ENCODE measurements around the gene PPP2R2C. TPM values are rescaled to one million over a fixed set of nuclear protein-coding genes. Genes with fewer than 3 reads are reported as not detected.

Gene PPP2R2C
- polyA plus RNA-seq, 1 donor from 2014 or later: 34.4 TPM

DNA sequence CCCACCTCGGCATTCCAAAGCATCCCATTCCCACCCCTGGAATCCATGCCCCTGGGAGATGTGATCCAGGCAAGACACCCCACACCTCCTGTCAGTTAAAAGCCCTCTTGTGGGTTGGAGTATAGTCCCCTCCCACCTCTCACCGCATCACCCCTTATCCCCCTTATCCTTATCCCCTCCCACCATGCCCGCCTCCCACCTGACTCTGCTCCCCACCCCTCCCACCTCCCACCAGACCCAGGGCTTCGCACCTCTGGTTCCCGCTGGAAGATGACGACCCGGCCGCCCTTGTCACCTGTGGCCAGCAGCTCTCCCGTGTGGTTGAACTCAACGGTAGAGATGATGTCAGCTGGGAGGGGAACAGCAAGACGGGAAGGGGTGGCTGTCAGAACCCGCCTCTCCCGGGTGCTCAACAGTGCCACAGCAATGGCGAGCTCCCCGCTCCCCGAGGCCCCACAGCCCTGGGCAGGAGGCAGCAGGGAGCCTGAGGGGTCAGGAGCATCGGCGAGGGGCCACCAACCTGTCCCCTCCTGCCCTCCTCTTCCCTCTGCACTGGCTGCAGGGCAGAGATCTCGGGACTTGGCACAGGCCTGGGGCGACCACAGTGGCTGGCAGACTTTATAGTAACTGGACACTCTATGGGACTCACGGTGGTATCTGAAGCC, 91.5 kb downstream of the PPP2R2C start:
- H3K9me2 ChIP-seq (ENCODE audit: insufficient read depth, low read length): no peaks in the 10 kb centered on the region
- no peak overlapping the region for H3K9ac ChIP-seq (ENCODE audit: low read length)
- no peaks in the 10 kb centered on the region for H3F3A ChIP-seq (ENCODE audit: insufficient read depth, low read length, poor library complexity, severe bottlenecking)
- no peaks in the 10 kb centered on the region for H4K20me1 ChIP-seq (ENCODE audit: insufficient read depth)
- no peak overlapping the region for H3K27ac ChIP-seq (ENCODE audit: low read length)
- H3K79me2 ChIP-seq (replicated peaks; ENCODE audit: insufficient read depth, low read length): no peaks in the 10 kb centered on the region
- H3K9me3 ChIP-seq (ENCODE audit: low read length): no peaks in the 10 kb centered on the region
- no peak overlapping the region for H3K4me2 ChIP-seq (ENCODE audit: low read length)
- H3K27me3 ChIP-seq (ENCODE audit: insufficient read depth, low read depth, low read length): no peaks in the 10 kb centered on the region
- no peak overlapping the region for H3K4me3 ChIP-seq (ENCODE audit: low read length)
- H3K36me3 ChIP-seq (ENCODE audit: insufficient read depth, low read length): no peaks in the 10 kb centered on the region
- H2AFZ ChIP-seq (ENCODE audit: low read depth, low read length): no peak overlapping the region
- TF ChIP-seq EZH2 (IDR thresholded peaks at IDR 0.05; ENCODE audit: borderline replicate concordance, insufficient read depth, low read length, poor library complexity, severe bottlenecking) (no peak), MXI1 (conservative IDR thresholded peaks at IDR 0.05; ENCODE audit: poor library complexity, severe bottlenecking) (no peak), TAF1 (IDR thresholded peaks at IDR 0.05; ENCODE audit: low read depth) (no peak), RAD21 (conservative IDR thresholded peaks at IDR 0.05) (no peak), EP300 (conservative IDR thresholded peaks at IDR 0.05; ENCODE audit: poor library complexity, severe bottlenecking) (no peak), POLR2AphosphoS5 (IDR thresholded peaks at IDR 0.05) (no peak), CTCF (IDR thresholded peaks at IDR 0.05; ENCODE audit: poor library complexity, severe bottlenecking) (no peak), SMC3 (conservative IDR thresholded peaks at IDR 0.05; ENCODE audit: poor library complexity) (no peak)
- TF ChIP-seq, protein P1, sequence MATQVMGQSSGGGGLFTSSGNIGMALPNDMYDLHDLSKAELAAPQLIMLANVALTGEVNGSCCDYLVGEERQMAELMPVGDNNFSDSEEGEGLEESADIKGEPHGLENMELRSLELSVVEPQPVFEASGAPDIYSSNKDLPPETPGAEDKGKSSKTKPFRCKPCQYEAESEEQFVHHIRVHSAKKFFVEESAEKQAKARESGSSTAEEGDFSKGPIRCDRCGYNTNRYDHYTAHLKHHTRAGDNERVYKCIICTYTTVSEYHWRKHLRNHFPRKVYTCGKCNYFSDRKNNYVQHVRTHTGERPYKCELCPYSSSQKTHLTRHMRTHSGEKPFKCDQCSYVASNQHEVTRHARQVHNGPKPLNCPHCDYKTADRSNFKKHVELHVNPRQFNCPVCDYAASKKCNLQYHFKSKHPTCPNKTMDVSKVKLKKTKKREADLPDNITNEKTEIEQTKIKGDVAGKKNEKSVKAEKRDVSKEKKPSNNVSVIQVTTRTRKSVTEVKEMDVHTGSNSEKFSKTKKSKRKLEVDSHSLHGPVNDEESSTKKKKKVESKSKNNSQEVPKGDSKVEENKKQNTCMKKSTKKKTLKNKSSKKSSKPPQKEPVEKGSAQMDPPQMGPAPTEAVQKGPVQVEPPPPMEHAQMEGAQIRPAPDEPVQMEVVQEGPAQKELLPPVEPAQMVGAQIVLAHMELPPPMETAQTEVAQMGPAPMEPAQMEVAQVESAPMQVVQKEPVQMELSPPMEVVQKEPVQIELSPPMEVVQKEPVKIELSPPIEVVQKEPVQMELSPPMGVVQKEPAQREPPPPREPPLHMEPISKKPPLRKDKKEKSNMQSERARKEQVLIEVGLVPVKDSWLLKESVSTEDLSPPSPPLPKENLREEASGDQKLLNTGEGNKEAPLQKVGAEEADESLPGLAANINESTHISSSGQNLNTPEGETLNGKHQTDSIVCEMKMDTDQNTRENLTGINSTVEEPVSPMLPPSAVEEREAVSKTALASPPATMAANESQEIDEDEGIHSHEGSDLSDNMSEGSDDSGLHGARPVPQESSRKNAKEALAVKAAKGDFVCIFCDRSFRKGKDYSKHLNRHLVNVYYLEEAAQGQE (IDR thresholded peaks at IDR 0.05; ENCODE audit: borderline replicate concordance): no peak

DNA sequence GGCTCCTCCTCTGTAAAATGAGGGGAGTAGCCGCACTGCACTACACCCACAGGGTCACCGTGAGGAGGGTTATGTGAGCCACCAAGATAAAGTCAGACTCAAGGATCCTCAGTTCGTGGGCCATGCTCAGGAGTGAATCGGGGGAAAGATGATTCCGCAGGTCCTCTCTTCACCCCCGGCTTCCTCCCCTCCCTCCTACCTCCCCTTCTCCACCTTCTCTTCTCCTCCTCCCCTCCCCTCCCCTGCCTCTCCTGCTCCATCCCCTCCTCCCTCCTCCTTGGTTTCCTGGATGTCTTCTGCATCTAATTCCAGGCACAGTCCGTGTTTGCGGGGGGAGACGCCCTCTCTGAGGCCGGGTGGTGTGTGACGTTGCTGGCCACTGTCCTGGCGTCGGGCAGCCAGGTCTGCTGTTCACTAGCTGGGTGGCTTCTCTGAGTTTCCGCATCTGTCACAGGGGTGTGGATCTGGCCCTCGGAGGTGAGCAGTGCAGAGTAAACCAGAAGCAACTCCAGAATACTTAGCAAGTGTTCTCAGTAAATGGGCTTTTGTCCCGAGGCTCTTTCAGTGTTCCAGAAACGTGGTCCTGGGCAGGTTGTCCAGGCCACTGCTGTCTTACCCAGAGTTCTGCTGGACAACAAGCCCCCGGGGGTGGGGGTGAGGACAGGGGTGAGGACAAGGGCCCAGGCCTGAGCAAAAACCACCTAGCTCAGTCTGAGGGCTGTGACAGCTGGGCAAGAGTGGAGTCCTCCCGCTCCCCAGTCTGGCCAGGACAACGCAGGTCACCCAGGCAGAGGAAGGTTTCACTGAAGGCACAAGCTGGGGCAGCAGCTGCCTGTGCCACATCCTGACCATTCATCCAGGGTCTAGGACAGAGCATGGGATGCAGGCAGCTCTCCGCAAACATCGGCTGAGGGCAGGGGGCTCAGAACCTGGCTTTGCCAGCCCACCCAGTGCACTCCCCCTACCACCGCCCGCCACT, 92.4 kb downstream of the PPP2R2C start:
- TF ChIP-seq RAD21 (conservative IDR thresholded peaks at IDR 0.05) (no peak), TAF1 (IDR thresholded peaks at IDR 0.05; ENCODE audit: low read depth) (no peak), CTCF (IDR thresholded peaks at IDR 0.05; ENCODE audit: poor library complexity, severe bottlenecking) (no peak), POLR2AphosphoS5 (IDR thresholded peaks at IDR 0.05) (no peak), EZH2 (IDR thresholded peaks at IDR 0.05; ENCODE audit: borderline replicate concordance, insufficient read depth, low read length, poor library complexity, severe bottlenecking) (no peak), MXI1 (conservative IDR thresholded peaks at IDR 0.05; ENCODE audit: poor library complexity, severe bottlenecking) (no peak), SMC3 (conservative IDR thresholded peaks at IDR 0.05; ENCODE audit: poor library complexity) (no peak), EP300 (conservative IDR thresholded peaks at IDR 0.05; ENCODE audit: poor library complexity, severe bottlenecking) (no peak)
- TF ChIP-seq, protein P1 (IDR thresholded peaks at IDR 0.05; ENCODE audit: borderline replicate concordance): no peak
- H3K4me3 ChIP-seq (ENCODE audit: low read length): no peak overlapping the region
- no peak overlapping the region for H3K9ac ChIP-seq (ENCODE audit: low read length)
- H3F3A ChIP-seq (ENCODE audit: insufficient read depth, low read length, poor library complexity, severe bottlenecking): no peaks in the 10 kb centered on the region
- no peak overlapping the region for H2AFZ ChIP-seq (ENCODE audit: low read depth, low read length)
- H3K9me2 ChIP-seq (ENCODE audit: insufficient read depth, low read length): no peaks in the 10 kb centered on the region
- no peaks in the 10 kb centered on the region for H4K20me1 ChIP-seq (ENCODE audit: insufficient read depth)
- no peak overlapping the region for H3K4me2 ChIP-seq (ENCODE audit: low read length)
- H3K27ac ChIP-seq (ENCODE audit: low read length): no peak overlapping the region
- H3K27me3 ChIP-seq (ENCODE audit: insufficient read depth, low read depth, low read length): no peaks in the 10 kb centered on the region
- H3K9me3 ChIP-seq (ENCODE audit: low read length): no peaks in the 10 kb centered on the region
- H3K36me3 ChIP-seq (ENCODE audit: insufficient read depth, low read length): no peaks in the 10 kb centered on the region
- no peaks in the 10 kb centered on the region for H3K79me2 ChIP-seq (replicated peaks; ENCODE audit: insufficient read depth, low read length)
